Putamen (tissue), 1 donor: ENCODE results near the gene ZFP36.
A peak's percentile ranks its signal among the peaks of the same experiment; 100 is the strongest.
"Not testable (repeated sequence)": the region's sequence is repeated elsewhere in the genome, so short reads cannot be mapped to it uniquely, and the experiment has no call there.

Experiments
- DNase-seq: peaks from one replicate; pipeline ENCODE4 v3.0.0-alpha.2; 2016; ENCODE audit warnings: low spot score

Gene ZFP36, protein sequence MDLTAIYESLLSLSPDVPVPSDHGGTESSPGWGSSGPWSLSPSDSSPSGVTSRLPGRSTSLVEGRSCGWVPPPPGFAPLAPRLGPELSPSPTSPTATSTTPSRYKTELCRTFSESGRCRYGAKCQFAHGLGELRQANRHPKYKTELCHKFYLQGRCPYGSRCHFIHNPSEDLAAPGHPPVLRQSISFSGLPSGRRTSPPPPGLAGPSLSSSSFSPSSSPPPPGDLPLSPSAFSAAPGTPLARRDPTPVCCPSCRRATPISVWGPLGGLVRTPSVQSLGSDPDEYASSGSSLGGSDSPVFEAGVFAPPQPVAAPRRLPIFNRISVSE

DNA sequence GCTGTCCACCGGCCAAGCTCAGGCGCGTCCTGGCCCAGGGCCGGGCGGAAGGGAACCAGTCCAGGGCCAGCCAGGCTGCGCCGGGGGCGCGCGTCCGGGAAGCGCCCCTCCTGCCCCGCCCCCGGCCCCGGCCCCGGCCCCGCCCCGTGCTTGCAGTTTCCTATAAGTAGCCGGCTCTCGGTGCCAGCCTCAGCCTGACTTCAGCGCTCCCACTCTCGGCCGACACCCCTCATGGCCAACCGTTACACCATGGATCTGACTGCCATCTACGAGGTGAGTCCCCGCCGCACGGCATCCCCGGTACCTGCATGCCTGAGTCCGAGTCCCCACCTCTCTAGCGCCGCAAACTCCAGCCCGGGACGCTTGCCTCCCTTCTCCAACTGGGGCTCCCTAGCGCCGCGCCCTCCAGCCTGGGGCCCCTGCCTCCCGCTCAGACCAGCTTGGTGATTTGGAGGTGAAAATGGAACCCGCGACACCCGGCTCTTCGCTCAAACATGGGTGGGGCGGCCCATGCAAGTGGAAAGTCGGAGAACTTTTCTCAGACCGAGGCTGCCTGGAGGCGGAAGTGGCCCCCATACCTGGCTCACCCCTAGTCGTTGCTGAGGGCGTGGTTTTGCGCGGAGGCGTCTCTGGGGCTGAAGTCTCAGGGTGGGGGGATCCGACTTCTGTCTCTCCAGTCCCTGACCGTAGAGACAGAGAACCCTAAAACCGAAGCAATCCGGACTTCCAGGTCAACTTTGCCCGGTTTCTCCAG, at the start of gene ZFP36:
ZFP36 (plus strand) TSS at position 192 of the 754 bp plus-strand sequence; CDS start at position 250, 58 bp downstream.
- peak; percentile 67 for DNase-seq

DNA sequence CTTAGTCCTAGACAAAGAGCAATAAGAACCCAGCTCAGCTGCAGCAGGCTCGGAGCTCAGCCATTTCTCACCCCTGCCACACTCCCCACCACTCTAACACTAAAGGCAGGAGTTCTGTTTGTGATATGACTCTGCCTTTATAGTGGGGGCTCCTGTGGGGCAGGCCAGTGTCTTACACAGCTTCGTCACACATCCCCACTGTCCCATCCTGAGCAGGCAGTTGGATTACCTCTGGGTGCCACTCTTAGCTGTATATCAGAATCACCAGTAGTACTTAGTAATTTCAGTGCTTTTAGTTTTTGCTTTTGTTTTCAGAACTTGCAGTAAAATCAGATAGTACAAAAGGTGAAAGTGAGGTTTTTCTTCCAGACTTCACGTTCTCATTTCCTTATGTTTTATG, 47.6 kb upstream of the ZFP36 start:
- no peak for DNase-seq

DNA sequence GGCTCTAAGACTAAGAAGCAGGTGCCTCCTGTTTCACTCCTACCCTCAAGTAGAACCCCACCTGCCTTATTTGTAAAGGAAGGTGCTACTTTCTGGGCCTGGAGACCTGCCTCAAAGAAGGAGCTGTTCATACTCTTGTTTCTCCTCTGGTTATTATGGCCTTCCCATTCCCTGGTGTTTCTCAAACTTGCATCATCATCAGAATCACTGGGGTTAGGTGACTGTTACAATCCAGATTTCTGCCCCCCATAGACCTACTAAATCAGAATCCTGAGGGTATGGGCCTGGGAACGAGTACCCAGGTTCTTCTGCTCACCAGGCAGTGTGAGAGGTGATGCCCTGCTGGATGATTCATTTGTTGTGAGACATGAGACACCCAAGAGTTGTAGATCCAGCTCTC, 46.0 kb upstream of the ZFP36 start:
- no peak for DNase-seq

DNA sequence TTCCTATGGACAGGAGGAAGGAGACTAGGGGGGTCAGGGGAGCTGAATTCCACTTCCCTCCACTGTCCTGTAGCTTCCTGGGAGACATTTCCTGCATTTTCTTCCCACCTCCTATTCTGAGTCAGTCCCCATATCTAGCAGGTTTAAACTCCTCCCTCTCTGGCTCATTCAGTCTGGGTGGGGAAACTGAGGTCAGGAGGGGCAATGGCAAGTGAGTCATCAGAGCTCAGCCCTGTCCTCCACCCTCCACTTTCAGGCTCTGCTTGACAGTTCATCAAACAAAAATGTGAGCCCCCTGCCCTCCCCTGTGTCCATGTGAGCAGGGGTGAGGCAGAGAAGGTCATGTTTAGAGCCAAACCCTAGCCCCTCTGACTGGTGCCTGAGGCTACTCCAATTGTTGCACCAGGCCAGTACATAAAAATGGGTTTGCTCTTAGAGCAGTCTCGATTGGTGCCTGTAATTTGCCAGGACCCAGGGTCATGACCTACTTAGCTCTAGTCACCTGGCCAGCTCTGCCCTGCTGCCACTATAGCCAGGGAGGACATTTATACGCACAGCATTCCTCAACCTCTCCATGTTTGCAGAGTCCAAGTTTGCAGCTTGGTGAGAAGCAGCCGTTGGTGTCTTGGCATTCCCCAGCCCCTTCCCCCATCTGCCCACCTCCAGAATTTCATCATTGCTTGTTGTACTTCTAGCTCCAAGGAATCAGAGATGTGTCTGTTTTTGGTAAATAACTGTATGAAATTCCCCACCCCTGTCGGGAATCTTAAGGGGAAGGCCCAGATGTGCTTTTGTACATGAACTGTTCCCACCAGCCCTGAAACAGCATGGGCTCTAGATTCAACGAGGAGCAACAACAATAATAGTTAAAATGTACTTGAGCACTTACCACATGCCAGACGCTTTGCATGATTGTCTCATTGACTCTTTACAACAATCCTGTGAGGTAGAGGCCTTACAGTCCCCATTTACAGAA, 43.7 kb upstream of the ZFP36 start:
- DNase-seq, result no peak

DNA sequence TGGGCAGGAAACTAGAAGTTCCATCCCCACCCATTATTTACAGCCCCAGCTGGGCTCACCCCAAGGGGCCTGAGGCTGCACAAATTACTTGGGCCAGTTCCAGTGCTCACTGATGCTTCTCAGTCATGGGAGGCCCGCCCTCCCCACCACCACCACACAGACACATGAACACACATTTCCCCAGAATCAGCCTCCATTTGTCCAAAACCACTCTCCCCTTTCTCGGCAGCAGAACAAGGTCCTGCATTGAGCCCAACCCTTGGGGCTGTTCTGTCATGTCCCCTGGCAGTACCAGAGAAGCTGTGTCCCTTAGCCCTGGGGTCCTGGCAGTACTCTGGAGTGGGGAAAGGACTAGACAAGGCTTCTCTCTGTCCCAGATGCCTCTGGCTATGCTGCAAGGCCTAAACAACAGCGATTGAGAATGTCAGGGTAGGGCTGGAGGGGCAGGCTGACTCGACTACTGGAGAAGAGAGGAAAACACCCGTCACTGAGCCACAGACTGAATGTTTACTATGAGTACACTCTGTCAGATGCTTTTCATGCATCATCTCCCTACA, 42.7 kb upstream of the ZFP36 start:
- DNase-seq, result peak; percentile 92

DNA sequence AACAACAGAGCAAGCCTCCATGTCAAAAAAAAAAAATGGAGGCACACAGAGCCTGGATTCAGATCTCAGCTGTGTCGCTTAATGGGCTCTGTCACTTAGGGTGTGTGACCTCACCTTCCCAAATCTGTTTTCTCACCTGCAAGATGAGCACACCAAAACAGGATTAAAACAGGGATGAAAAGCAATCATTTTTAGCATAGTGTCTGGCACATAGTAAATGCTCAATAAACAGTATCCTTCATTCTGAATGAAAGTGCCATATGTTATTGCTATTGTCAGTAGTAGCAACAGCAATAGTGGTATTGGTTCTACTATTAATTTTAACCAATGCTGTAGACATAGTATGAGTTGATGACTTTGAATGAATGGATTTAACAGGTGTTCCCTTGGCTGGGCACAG, 41.1 kb upstream of the ZFP36 start:
- DNase-seq, result no peak

DNA sequence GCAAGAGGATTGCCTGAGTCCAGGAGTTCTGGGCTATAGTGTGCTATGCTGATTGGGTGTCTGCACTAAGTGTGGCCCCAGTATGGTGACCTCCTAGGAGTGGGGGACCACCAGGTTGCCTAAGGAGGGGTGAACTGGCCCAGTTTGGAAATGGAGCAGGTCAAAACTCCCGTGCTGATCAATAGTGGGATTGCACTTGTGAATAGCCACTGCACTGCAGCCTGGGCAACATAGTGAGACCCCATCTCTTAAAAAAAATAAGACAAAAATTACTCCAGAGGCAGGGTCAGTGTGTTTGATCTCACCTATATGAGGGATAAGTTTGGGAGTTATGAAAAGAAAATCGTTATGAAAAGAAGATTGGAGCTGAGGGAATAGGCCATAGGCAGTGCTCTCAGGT, 37.4 kb upstream of the ZFP36 start:
- no peak for DNase-seq

DNA sequence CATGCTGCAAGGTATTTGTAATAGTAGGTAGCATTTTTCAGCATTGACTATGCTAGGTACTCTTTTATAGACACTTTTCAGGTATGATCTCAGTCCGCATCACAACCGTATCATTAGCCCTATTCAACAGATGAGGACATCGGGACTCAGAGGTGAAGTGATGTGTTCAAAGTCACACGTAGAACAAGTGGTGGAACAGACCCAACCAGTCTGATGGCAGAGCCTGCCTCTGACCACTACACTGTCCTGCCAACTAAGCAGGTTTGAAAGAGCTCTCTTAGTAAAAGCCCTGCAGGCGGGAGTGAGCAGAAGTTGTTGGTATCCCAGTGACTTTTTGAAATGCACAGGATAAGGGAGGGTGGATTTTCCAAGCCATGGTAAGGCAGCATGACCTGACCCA, 35.9 kb upstream of the ZFP36 start:
- DNase-seq, result no peak

DNA sequence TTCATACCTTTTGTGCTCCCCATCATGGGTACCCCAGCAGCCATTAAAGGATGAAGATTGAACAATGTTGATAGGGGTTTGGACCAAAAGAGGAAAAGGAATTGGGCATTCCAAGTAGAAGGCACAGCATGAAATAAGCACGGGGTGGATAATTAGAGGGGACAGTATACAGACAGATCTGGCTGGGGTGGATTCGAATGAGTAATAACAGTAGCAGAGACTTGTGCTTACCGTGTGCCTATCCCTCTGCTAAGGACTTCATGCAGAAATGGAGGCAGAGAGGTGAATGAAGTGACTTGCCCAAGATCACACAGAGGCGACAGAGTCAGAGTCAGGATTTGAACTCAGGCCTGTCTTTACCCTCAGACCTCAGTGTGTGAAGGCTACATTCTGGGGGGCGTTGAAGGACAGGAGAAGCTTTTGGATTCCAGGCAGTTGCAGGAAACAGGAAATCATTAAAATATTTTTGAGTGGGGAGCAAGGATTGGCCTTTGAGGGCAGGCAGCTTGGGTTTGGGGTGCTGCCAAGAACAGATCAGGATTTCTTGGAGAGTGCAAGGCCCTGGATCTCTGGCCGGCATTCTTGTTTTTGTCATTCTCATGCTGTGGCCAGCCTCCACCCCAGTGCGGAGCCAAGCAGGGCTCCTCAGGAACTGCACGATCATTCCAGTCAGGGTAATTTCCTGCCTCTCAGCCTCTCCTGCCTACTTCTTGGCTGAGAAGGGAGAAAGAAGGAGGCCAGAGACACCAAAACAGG, 34.4 kb upstream of the ZFP36 start:
- DNase-seq, result peak; percentile 75

DNA sequence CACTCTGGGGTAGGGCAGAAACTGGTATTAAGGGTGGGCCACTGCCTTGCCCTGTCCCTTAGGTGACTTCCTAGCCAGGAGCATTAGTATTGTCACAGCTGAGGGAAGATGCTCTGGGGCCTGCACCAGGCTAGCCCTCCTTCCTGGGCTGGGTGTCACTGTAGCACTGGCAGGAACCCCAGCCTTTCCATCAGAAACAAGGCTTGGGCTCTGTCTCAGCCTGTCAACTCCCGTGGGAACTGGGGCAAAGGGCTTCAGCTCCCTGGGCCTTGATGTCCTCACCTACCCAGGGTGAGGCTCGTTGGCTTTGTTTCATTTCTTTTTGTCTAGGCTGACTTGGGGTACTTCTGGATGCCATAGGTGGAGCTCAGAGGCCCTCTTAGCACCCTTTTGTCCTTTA, 33.7 kb upstream of the ZFP36 start:
- no peak for DNase-seq

DNA sequence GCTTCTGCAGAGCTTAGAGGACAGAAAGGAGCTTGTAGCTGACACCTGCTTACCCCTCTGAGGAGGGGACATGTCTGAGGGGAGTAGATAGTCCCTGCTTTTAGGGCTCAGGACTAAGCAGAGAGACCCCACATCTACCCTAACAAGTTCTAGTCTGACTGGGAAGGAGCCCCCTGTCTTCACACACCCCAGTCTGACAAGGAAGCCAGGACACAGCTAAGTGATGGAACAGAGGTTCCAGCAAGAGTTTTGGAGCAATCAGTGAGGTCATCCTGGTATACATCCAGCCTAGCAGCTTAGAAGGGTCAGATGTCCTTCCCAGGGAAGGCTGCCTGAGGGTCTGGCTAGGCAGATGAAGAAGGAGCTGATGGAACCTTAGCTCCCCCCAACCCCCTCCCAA, 30.7 kb upstream of the ZFP36 start:
- DNase-seq, result no peak

DNA sequence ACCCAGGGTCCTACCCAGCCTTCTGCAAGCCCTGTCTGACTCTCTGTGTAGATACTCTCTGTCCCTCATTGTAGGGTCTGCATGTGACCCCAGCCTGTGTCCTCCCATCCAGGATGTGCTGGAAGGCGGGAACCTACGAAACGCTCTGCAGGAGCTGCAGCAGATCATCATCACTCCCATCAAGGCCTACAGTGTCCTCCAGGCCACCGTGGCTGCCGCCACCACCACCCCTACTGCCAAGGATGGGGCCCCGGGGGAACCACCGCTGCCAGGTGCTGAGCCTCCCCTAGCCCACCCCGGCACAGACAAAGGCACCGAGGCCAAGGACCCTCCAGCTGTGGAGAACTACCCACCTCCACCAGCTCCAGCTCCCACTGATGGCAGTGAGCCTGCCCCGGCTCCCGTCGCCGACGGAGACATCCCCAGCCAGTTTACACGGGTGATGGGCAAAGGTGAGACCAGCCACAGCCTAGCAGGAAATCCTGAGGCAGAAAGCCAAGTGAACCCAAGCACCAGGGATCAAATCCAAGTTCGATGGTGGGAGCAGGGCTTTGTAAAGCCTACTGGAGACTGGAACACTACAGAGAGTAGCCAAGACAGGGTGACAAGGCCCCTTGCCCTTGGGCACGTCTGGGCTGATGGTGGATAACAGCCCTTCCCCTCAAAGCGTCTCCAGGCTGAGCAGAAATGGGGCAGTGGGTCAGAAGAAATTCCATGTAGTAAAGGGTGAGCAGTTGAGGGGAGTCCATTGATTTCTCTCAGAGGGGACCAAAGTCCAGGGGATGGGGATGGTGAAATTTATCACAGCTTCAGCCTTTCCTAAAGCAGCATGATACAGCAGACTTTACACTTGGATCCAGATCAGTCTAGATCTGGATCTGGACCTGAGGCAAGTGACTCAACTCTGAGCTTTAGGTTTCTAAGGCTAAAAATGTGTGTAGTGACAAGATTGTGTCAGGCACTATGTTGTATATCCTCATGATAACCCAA, 29.0 kb upstream of the ZFP36 start:
- no peak for DNase-seq

DNA sequence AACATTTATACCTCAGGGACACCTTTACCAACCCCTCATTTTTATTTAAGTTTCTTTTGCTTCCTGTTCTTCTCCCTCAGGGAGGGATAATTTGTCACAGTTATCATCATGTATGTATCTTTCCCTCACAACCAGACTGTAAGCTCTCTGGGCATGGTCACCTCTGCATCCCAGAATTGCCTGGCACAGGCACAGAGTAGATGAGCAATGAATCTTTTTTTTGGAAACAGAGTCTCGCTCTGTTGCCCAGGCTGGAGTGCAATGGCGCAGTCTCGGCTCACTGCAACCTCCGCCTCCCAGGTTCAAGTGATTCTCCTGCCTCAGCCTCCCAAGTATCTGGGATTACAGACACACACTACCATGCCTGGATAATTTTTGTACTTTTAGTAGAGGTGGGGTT, 27.3 kb upstream of the ZFP36 start:
- DNase-seq, result not testable (repeated sequence)

DNA sequence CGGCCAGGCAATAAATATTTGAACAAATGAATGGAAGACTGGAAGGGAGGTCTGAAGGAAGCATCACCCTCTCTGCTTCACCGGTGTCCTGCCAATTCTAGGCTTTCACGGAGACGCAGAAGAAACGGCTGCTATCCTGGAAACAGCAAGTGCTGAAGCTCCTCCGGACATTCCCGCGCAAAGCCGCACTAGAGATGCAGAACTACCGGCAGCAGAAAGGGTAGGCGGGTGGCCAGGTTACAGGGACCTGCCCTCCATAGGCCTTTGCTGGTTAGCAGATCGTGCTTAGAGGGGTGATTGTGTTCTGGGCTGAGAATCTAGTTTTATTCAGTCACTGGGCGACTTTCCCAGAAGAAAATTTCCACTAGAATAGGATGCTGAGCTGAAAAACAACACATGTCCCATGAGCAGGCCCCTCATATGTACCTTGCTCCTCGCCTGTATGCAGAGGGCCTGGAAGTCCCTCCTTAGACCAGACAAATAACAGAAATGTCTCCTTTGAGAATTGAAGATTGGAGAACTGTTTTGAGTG, 26.7 kb upstream of the ZFP36 start:
- DNase-seq, result no peak

DNA sequence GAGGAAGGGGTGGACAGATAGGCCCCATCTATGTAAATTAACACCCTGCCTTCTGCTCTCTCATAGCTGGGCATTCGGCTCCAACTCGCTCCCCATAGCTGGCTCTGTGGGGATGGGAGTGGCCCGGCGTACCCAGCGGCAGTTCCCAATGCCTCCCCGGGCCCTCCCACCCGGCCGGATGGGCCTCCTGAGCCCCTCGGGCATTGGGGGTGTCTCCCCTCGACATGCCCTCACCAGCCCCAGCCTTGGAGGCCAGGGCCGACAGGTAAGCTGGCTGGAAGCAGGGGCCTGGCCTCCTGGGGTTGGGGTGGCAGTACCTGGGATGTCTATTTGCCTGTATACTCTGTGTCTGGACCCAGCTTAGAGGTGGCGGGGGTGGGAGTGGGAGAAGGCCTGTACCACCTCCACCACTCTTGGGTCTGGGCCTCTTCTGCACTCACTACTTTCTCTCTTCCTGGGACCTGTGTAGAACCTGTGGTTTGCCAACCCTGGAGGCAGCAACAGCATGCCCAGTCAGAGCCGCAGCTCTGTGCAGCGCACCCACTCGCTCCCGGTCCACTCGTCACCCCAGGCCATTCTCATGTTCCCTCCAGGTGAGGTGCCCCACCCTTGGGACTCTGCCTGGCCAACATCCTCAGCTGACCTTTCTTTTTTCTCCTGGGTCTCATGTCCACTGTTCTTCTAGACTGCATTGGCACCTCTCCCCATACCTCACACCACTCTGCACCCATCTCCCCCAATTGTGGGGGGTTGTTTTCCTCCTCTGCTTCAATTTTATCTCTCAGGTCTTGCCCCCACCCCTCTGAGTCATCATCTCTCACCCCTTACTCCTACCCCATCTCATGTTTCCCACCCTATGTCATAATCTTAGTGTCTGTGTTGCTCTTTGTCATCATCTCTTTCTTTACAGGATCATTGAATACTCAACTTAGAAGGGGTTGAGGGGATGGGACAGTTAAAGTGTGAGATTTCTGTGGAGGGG, 25.8 kb upstream of the ZFP36 start:
- DNase-seq, result no peak

DNA sequence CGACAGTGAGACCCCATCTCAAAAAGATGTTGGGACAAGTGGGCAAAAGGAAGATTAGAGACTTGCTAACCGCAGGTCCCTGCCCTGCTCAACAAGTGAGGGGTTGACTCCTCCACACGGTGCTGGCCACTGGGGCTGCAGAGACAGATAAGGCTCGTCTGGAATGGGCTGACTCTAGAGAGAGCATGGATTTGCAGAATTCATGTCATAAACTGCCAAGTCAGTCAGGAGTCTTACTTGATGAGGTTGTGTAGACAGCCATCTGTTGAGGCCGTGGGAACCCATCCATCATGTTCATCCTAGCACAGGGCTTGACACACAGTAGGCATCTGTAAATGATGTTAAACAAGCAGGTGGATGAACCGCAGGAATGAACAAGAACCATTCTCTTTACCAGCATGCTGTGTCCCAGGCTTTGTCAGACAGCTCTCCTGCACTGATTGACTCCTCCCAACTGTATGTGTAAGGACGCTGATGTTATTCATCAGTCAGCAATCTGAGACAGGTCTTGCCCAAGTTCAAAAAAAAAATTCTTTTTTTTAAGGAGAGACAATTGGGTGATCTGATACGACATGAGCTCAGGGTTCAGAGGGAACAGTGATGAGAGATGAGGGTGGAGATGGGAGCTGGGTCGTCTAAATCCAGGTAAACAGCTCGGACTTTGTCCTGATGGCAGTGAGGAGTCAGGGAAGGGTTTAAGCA, 24.6 kb upstream of the ZFP36 start:
- no peak for DNase-seq

DNA sequence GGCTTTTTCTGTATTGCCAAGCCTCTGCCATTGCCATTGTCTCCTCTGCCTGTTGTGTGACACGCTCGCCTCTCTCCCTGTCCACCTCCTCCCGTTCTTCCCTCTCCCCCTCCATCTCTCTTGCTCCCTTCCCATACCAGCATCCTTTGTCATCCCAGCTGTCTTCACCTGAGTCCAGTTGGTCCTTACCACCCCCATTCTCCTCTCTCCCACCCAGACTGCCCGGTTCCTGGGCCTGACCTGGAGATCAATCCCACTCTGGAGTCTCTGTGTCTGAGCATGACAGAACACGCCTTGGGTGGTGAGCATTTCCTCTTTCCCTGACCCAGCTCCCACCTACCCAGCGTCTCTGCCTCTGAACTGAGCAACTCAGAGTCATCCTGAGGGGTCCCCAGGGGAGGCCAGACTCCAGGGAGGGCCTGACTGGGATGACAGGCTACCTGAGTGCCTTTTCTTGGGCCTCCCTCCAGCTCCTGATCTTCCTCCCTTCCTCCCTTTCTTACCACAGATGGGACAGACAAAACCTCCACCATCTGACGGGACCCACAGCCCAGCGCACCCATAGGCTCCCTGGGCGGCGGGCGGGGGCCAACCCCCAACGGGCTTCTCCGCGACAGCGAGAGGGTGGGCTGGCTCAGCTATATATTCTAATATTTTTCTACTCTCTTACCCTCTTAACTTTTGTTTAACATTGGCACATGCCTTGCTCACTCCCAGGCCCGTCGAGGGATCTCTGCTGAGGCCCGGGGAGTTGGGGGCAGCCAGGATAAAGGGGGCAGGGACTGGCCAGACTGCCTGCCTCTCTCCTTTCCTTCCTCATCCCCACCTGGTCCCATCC, 23.4 kb upstream of the ZFP36 start:
- no peak for DNase-seq
